Prostate gland (tissue), 2 donors: ENCODE results near the gene GFER. TPM values are rescaled to one million over a fixed set of nuclear protein-coding genes. Genes with fewer than 3 reads are reported as not detected.

Source experiments
- DNase-seq: peaks from one replicate; pipeline ENCODE4 v3.0.0-alpha.2; 2019; ENCODE audit warnings: low spot score
- H3K27ac ChIP-seq, 2 donors: fragments of 200-600 bp; sonication (generic); 2 replicates each; pipeline ENCODE4 v1.5.1; 2017 to 2019
- H3K27me3 ChIP-seq: fragments of 200-600 bp; sonication (generic); replicated peaks from 2 replicates; pipeline ENCODE4 v1.5.1; 2019; ENCODE audit not compliant: insufficient read depth
- H3K36me3 ChIP-seq, 2 donors: fragments of 200-600 bp; sonication (generic); 1 replicate in 1 of 2; 2 replicates in 1 of 2; pipeline versions ENCODE4 v1.5.1 to v1.8.1; 2017 to 2019
- H3K4me1 ChIP-seq: fragments of 200-600 bp; sonication (generic); replicated peaks from 2 replicates; pipeline ENCODE4 v1.5.1; 2019
- H3K4me3 ChIP-seq, 2 donors: fragments of 200-600 bp; sonication (generic); 2 replicates each; pipeline ENCODE4 v1.5.1; 2017 to 2019
- H3K9me3 ChIP-seq: fragments of 200-600 bp; sonication (generic); 2 replicates; pipeline ENCODE4 v1.5.1; 2017
- POLR2A ChIP-seq: fragments of 450-650 bp; IDR thresholded peaks from one replicate; pipeline ENCODE4 v1.6.1; 2016; ENCODE audit warnings: antibody characterized with exemption, mild to moderate bottlenecking
- POLR2AphosphoS5 ChIP-seq: sonication (generic); formaldehyde crosslinking; IDR thresholded peaks from one replicate; pipeline ENCODE4 v1.6.1; 2017; ENCODE audit warnings: antibody characterized with exemption
- WGBS: methylation state at CpG from one replicate; pipeline ENCODE4 v1.1.5; 2018; 5-methylcytosine and 5-hydroxymethylcytosine counted together
- intact Hi-C: fragments of 100-400 bp; cut with DNase I; formaldehyde crosslinking; loops from one replicate; pipeline ENCODE4 v1.14.2; 2022
- total RNA-seq, 2 donors: library from RNA; depleted of rRNA; stranded (reverse); fragments of >200 nt; gene quantifications; one replicate each; pipeline ENCODE4 v1.1.0, GENCODE V29; 2016
- TF ChIP-seq, protein P1 (sequence below), 4 experiments: fragments of 200-600 bp in 2 of 4; fragments of 450-650 bp in 2 of 4; sonication (generic) in 2 of 4; IDR thresholded peaks; 1 replicate in 3 of 4; 2 replicates in 1 of 4; pipeline ENCODE4 v1.5.1; 2016 to 2019; ENCODE audit warnings: antibody characterized with exemption in 4 of 4, mild to moderate bottlenecking in 2 of 4, moderate library complexity in 2 of 4

GFER gene
- total RNA-seq, 2 donors from 2014 or later = 21.1 to 26.6 TPM

GRCh38 chr16:1990351-1991134 is 6.5 kb downstream of the GFER start:
- peak overlapping the region in 1 of 2 donors; percentile 7 for H3K4me3 ChIP-seq
- H3K4me1 ChIP-seq = peaks cover 6% of the 10 kb centered on the region
- intact Hi-C loops = no loop called here
- TF ChIP-seq POLR2A (no peak), POLR2AphosphoS5 (no peak)
- TF ChIP-seq, protein P1, sequence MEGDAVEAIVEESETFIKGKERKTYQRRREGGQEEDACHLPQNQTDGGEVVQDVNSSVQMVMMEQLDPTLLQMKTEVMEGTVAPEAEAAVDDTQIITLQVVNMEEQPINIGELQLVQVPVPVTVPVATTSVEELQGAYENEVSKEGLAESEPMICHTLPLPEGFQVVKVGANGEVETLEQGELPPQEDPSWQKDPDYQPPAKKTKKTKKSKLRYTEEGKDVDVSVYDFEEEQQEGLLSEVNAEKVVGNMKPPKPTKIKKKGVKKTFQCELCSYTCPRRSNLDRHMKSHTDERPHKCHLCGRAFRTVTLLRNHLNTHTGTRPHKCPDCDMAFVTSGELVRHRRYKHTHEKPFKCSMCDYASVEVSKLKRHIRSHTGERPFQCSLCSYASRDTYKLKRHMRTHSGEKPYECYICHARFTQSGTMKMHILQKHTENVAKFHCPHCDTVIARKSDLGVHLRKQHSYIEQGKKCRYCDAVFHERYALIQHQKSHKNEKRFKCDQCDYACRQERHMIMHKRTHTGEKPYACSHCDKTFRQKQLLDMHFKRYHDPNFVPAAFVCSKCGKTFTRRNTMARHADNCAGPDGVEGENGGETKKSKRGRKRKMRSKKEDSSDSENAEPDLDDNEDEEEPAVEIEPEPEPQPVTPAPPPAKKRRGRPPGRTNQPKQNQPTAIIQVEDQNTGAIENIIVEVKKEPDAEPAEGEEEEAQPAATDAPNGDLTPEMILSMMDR (IDR thresholded peaks at IDR 0.05) = no peak
- no peak for DNase-seq
- WGBS = 5% methylated on average over 39 of the region's 50 CpGs
- H3K27me3 ChIP-seq = no peaks in the 10 kb centered on the region
- H3K27ac ChIP-seq = no peak overlapping the region
- no peaks in the 10 kb centered on the region for H3K9me3 ChIP-seq
- peaks cover 0 to 10% of the 10 kb centered on the region in 2 donors for H3K36me3 ChIP-seq

GRCh38 chr16:1991135-1991551 is 7.2 kb downstream of the GFER start:
- no peak for DNase-seq

DNA sequence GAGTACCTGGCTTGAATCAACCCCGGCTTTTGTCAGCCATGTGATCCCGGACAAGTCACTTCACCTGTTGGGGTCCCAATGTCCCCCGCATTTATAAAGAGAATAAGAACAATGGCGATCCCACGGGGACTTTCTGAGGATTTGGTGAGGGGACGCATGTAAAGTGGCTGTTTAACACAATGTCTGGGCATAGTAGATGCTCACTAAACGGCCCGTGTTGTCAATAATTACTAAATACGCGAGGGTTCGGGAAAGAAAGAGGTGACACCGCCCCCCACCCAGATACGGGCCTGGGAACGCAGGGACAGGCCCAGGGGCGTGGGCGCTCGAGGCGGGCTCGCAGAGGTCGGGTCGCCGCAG is 7.6 kb downstream of the GFER start:
- H3K27ac ChIP-seq = no peak overlapping the region
- peaks cover 6% of the 10 kb centered on the region for H3K4me1 ChIP-seq
- H3K36me3 ChIP-seq = peaks cover 0 to under 1% of the 10 kb centered on the region in 2 donors
- intact Hi-C loops = no loop called here
- H3K4me3 ChIP-seq = peak overlapping the region in 1 of 2 donors; percentile 28
- H3K27me3 ChIP-seq = no peaks in the 10 kb centered on the region
- no peaks in the 10 kb centered on the region for H3K9me3 ChIP-seq
- TF ChIP-seq POLR2A (no peak), POLR2AphosphoS5 (no peak)
- TF ChIP-seq, protein P1 (IDR thresholded peaks at IDR 0.05) = no peak
- 16% methylated on average over 14 of the region's 22 CpGs for WGBS
- no peak for DNase-seq

More at GRCh38 chr16:1991135-1991551, 7.2 kb downstream of the GFER start:
- Histone ChIP-seq H3K9me3 (no peaks in the 10 kb centered on the region), H3K36me3 (peaks cover 0 to 5% of the 10 kb centered on the region in 2 donors), H3K27ac (no peak overlapping the region), H3K4me1 (peaks cover 6% of the 10 kb centered on the region), H3K27me3 (no peaks in the 10 kb centered on the region), H3K4me3 (no peak overlapping the region)
- WGBS = 8% methylated on average over 18 of the region's 18 CpGs
- intact Hi-C loops = no loop called here
- TF ChIP-seq, protein P1 (IDR thresholded peaks at IDR 0.05) = no peak
- TF ChIP-seq POLR2AphosphoS5 (no peak), POLR2A (no peak)

DNA sequence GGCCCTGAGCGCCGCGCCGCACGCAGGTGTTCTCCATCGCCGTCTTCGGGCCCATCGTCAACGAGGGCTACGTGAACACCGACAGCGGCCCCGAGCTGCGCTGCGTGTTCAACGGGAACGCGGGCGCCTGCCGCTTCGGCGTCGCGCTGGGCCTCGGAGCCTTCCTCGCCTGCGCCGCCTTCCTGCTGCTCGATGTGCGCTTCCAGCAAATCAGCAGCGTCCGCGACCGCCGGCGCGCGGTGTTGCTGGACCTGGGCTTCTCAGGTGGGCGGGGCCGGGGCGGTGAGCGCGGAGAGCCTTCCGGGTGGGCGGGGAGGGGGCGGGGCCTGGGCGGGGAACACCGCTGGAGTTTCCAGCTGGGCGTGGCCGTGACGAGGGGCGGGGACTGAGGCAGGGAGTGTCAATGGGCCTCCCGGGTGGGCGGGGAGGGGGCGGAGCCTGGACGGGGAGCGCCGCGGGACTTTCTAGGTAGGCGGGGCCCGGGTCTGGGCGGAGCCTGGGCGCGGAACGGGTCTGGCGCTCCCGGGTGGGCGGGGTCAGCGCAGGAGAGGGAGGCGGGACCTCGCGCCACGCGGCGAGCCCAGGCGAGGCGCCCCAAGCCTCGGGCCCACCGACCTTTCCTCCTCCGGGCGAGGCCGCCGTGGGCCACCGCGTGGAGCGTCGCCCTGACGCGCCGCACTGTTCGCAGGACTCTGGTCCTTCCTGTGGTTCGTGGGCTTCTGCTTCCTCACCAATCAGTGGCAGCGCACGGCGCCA is 8.1 kb downstream of the GFER start:
- H3K27ac ChIP-seq = no peak overlapping the region

More for the DNA sequence above, 8.1 kb downstream of the GFER start:
- H3K4me3 ChIP-seq = peak overlapping the region in 1 of 2 donors; percentile 28
- intact Hi-C loops = no loop called here
- DNase-seq = peak; percentile 85
- no peaks in the 10 kb centered on the region for H3K9me3 ChIP-seq
- H3K27me3 ChIP-seq = no peaks in the 10 kb centered on the region
- H3K4me1 ChIP-seq = peaks cover 6% of the 10 kb centered on the region
- TF ChIP-seq POLR2AphosphoS5 = peak; percentile 38
- TF ChIP-seq, protein P1 (IDR thresholded peaks at IDR 0.05) = peak in 1 of 4 experiments; percentile 4
- TF ChIP-seq POLR2A = peak; percentile 53
- no peaks in the 10 kb centered on the region for H3K36me3 ChIP-seq
- 18% methylated on average over 13 of the region's 96 CpGs for WGBS
